Forelimb muscle (tissue), 1 donor: ENCODE measurements around the gene PCA3. TPM values are rescaled to one million over a fixed set of nuclear protein-coding genes. Genes with fewer than 3 reads are reported as not detected.

Experiments
- DNase-seq: peaks from one replicate; pipeline ENCODE4 v3.0.0-alpha.2; 2013; ENCODE audit warnings: low read depth
- polyA plus RNA-seq: library from polyadenylated mRNA; unstranded; fragments of 120-200 nt; gene quantifications from one replicate; pipeline ENCODE4 v1.2.1, GENCODE V29; 2013; ENCODE audit not compliant: insufficient read length

Gene PCA3
- polyA plus RNA-seq, 1 donor: 1.0 TPM

GRCh38 chr9:76827296-76828080 lies 63.2 kb downstream of the PCA3 start:
- DNase-seq: no peak

- DNase-seq: no peak
These were observed 64.2 kb downstream of the PCA3 start for GRCh38 chr9:76828447-76828846.

- DNase-seq: no peak
These were observed 71.5 kb downstream of the PCA3 start for GRCh38 chr9:76835571-76836283.

Other genes with a start within 250 kb of the PCA3 start
- 10.8 TPM for gene PRUNE2, start 141.7 kb downstream of the PCA3 start, polyA plus RNA-seq